ENCODE results near the gene CMSS1. TPM values are rescaled to one million over a fixed set of nuclear protein-coding genes. Genes with fewer than 3 reads are reported as not detected.
A peak's percentile ranks its signal among the peaks of the same experiment; 100 is the strongest.

Gene CMSS1
- total RNA-seq, 2 experiments from 2014 or later, result 34.8 to 37.2 TPM

DNA sequence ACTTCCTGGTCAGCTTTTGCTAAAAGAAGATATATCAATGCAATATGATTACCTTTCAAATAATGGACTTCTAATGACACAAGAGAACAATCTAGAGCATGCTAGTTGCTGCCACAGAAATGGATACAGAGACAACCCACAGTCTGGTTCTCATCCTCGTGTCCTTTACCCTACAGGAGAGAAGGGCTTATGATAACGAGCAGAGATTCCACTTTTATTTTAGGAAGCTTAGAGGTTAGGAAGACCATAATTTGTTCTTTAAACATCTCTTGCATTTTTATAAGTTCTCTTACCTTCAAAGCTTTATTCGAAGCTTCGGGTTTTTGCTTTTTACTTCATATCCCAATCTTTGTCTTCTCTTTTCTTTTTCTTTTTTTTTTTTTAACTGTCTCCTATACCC lies 257.5 kb downstream of the CMSS1 start:
- CTCF ChIA-PET, result interaction anchor here (0.7 to 2.2 kb wide), 5 partner anchors 9 to 411 kb away, joined by 3 to 7 read pairs (median 3); no protein-coding TSS in a partner anchor
- POLR2A ChIA-PET, result no interaction called here
- peaks cover 61% of the 10 kb centered on the region for H3K4me1 Mint-ChIP-seq
- H3K27me3 Mint-ChIP-seq, result no peaks in the 10 kb centered on the region
- peaks cover 28% of the 10 kb centered on the region for H3K36me3 Mint-ChIP-seq (ENCODE audit: low read depth)
- peak overlapping the region; percentile 74 for H3K27ac Mint-ChIP-seq
- no peak for DNase-seq
- no peaks in the 10 kb centered on the region for H3K9me3 Mint-ChIP-seq
- no peak overlapping the region for H3K4me3 Mint-ChIP-seq

GRCh38 chr3:100075851-100076730 lies 258.4 kb downstream of the CMSS1 start:
- peak overlapping the region; percentile 74 for H3K27ac Mint-ChIP-seq
- peak overlapping the region; percentile 31 for H3K4me3 Mint-ChIP-seq
- CTCF ChIA-PET, result interaction anchor here (0.9 to 2.2 kb wide), 5 partner anchors 8 to 178 kb away, joined by 3 to 7 read pairs (median 4); no protein-coding TSS in a partner anchor
- no peaks in the 10 kb centered on the region for H3K27me3 Mint-ChIP-seq
- H3K4me1 Mint-ChIP-seq, result peaks cover 60% of the 10 kb centered on the region
- no peaks in the 10 kb centered on the region for H3K9me3 Mint-ChIP-seq
- POLR2A ChIA-PET, result no interaction called here
- DNase-seq, result no peak
- peaks cover 28% of the 10 kb centered on the region for H3K36me3 Mint-ChIP-seq (ENCODE audit: low read depth)

DNA sequence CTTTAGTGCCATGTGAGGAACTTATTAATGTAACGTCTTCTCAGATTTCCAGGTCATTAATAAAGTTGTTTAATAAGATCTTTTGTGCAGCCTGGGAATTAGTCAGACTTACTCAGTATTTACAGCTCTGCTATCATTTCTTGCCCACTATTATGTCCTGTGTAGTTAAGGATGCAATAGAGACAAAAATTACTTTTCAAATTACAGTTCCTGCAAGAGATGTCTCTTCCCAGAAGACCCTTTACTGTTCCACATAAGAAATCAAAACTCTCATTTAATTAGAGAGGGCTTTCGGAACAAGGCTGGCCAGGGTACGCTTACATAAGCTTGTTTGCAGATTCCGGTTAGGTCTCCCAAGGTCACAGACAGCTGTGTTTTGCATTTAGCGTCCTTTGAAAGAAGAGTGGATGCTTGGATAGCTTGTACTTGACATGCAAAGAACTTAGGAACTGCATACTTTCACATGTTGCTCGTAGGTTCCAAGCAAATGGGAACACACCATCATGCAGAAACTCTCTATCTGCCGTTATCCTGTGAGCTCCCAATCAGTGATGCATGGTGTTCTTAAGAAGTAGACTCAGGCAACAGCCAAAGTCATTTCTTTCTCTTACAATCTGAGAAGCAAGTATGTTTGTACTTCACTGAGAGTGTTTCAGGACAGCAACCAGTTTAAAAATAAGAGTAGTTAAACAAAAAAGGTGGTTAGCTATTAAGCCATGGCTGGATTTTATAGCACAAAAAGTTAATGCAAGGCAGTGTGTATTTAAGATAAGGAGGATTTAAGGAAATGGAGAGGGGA lies 259.3 kb downstream of the CMSS1 start:
- no peak for DNase-seq
- H3K36me3 Mint-ChIP-seq (ENCODE audit: low read depth), result peaks cover 20% of the 10 kb centered on the region
- H3K4me1 Mint-ChIP-seq, result peaks cover 52% of the 10 kb centered on the region
- POLR2A ChIA-PET, result no interaction called here
- no peaks in the 10 kb centered on the region for H3K9me3 Mint-ChIP-seq
- H3K27me3 Mint-ChIP-seq, result no peaks in the 10 kb centered on the region
- CTCF ChIA-PET, result interaction anchor here (0.9 to 2.0 kb wide), 3 partner anchors 8 to 177 kb away, joined by 4 to 5 read pairs (median 4); no protein-coding TSS in a partner anchor
- peak overlapping the region; percentile 74 for H3K27ac Mint-ChIP-seq
- no peak overlapping the region for H3K4me3 Mint-ChIP-seq

DNA sequence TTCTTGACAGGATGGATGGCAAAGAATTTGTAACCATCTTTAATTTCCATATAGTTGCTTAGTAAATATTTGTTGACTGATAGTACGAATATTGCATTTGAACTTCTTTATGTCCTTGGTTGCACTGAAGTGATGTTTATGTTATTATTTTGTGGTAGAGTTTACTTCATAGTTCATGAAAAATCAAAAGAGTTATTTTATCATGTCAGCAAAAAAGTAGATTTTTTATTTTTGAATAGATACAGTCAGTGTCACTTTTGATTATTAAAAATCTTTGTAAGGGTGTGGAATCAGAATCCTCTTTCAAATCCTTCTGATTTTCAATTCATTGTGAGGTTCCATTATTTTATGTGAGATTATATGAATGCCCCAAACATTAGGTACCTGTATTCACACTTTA lies 261.7 kb downstream of the CMSS1 start:
- ChIA-PET POLR2A (no interaction called here), CTCF (interaction anchor here (0.7 to 0.9 kb wide), 2 partner anchors 46 to 51 kb away, joined by 3 read pairs; no protein-coding TSS in a partner anchor)
- DNase-seq, result no peak
- no peaks in the 10 kb centered on the region for H3K9me3 Mint-ChIP-seq
- H3K27me3 Mint-ChIP-seq, result no peaks in the 10 kb centered on the region
- H3K36me3 Mint-ChIP-seq (ENCODE audit: low read depth), result peaks cover 14% of the 10 kb centered on the region
- H3K27ac Mint-ChIP-seq, result no peak overlapping the region
- H3K4me1 Mint-ChIP-seq, result peaks cover 34% of the 10 kb centered on the region
- no peak overlapping the region for H3K4me3 Mint-ChIP-seq

DNA sequence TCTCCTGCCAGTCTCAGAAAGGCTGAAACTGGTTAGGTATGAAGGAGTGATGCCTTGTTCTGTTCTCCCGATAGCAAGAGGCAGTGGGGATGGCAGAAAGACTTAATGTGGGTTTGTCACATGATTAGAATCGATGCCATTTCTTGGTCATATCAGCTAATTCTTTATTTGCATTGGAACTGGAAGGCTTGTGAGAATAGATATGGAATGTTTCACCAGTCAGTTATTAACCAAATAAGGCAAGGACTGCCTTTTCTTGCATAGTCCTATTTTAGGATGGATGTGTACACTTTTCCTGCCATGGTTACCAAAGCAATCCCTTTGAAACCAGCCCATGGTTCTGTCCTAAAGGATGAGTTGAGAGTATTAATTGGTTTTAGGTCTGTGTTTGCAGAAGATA lies 262.9 kb downstream of the CMSS1 start:
- Mint-ChIP-seq H3K4me1 (peaks cover 25% of the 10 kb centered on the region), H3K9me3 (no peaks in the 10 kb centered on the region), H3K27me3 (peaks cover 3% of the 10 kb centered on the region), H3K27ac (no peak overlapping the region), H3K36me3 (ENCODE audit: low read depth) (peaks cover 12% of the 10 kb centered on the region), H3K4me3 (no peak overlapping the region)
- ChIA-PET POLR2A (no interaction called here), CTCF (interaction anchor here (0.6 to 0.9 kb wide), 2 partner anchors 50 to 123 kb away, joined by 3 read pairs; no protein-coding TSS in a partner anchor)
- no peak for DNase-seq

DNA sequence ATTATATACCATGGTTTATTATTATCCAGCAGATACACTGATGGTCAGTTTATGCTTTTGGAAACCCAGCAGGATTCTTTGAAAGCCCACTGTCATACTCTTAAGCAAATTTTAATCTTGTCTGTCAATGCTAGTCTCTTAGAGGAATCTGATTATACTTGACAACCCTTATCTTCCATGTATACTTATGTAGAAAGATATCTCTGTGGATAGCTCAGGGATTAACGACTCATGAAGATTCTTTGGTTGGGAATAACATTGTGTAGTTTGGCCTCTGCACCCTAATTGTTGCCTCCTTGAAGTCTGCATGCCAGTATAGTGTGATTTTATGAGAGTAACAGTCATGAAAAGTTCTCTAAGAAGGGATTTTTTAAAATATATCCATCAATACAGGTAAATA lies 263.6 kb downstream of the CMSS1 start:
- peaks cover 10% of the 10 kb centered on the region for H3K36me3 Mint-ChIP-seq (ENCODE audit: low read depth)

GRCh38 chr3:100081986-100082692 lies 264.5 kb downstream of the CMSS1 start:
- ChIA-PET CTCF (no interaction called here), POLR2A (no interaction called here)

More for the DNA sequence above, 263.6 kb downstream of the CMSS1 start:
- Mint-ChIP-seq H3K27me3 (peaks cover 4% of the 10 kb centered on the region), H3K27ac (no peak overlapping the region), H3K4me3 (no peak overlapping the region), H3K9me3 (no peaks in the 10 kb centered on the region), H3K4me1 (peaks cover 18% of the 10 kb centered on the region)
- POLR2A ChIA-PET, result no interaction called here
- CTCF ChIA-PET, result no interaction called here
- no peak for DNase-seq

DNA sequence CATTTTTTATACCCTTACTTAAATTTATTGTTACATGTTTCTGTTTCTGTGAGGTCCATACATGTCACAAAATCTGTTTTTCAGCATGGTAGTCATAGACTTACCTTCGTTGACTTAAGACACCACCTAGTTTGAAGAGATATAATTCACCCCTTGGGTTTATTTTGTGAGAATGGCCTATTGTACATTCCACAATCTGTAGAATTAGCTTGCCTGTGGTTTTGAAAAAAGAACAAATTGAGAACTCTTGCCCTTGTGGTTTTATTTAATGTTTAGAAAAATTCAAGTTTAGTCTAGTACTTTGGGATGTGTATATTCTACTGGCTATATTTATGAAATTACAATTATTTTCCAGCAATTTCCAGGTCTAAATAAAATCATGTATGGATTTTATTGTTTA lies 265.1 kb downstream of the CMSS1 start:
- ChIA-PET POLR2A (no interaction called here), CTCF (no interaction called here)
- peaks cover 6% of the 10 kb centered on the region for H3K27me3 Mint-ChIP-seq
- no peaks in the 10 kb centered on the region for H3K9me3 Mint-ChIP-seq
- peaks cover 15% of the 10 kb centered on the region for H3K4me1 Mint-ChIP-seq
- no peak overlapping the region for H3K27ac Mint-ChIP-seq
- H3K4me3 Mint-ChIP-seq, result no peak overlapping the region
- H3K36me3 Mint-ChIP-seq (ENCODE audit: low read depth), result peaks cover 12% of the 10 kb centered on the region
- DNase-seq, result no peak

More at GRCh38 chr3:100081986-100082692, 264.5 kb downstream of the CMSS1 start:
- Mint-ChIP-seq H3K27me3 (peaks cover 6% of the 10 kb centered on the region), H3K4me3 (no peak overlapping the region), H3K36me3 (ENCODE audit: low read depth) (peaks cover 11% of the 10 kb centered on the region), H3K9me3 (no peaks in the 10 kb centered on the region), H3K4me1 (peaks cover 16% of the 10 kb centered on the region), H3K27ac (no peak overlapping the region)
- DNase-seq, result no peak

DNA sequence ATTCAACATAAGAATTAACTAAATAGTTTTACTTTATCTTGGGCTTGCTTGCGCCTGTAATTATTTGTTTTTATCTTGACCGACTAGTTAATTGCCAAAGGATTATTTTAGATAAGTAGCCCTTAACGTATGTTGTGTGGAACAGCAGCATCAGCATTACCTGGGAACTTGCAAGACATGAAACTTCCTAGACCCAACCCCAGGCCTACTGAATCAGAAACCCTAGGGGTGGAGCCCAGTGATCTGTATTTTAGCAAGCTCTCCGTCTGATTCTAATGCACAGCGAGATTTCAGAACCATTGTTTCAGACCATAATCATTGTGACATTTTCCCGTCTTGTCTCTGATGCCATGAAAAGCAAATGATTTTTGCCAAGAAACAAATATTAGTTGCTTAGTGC lies 265.5 kb downstream of the CMSS1 start:
- no peak overlapping the region for H3K27ac Mint-ChIP-seq
- ChIA-PET POLR2A (no interaction called here), CTCF (interaction anchor here (1.1 to 1.2 kb wide), 2 partner anchors 8 to 12 kb away, joined by 3 to 4 read pairs; no protein-coding TSS in a partner anchor)
- H3K36me3 Mint-ChIP-seq (ENCODE audit: low read depth), result peaks cover 12% of the 10 kb centered on the region
- no peak for DNase-seq
- H3K4me3 Mint-ChIP-seq, result no peak overlapping the region
- peaks cover 6% of the 10 kb centered on the region for H3K27me3 Mint-ChIP-seq
- peaks cover 17% of the 10 kb centered on the region for H3K4me1 Mint-ChIP-seq
- no peaks in the 10 kb centered on the region for H3K9me3 Mint-ChIP-seq

GRCh38 chr3:100084100-100084806 lies 266.6 kb downstream of the CMSS1 start:
- H3K4me3 Mint-ChIP-seq, result no peak overlapping the region
- H3K9me3 Mint-ChIP-seq, result no peaks in the 10 kb centered on the region
- H3K4me1 Mint-ChIP-seq, result peaks cover 24% of the 10 kb centered on the region
- no peak overlapping the region for H3K27ac Mint-ChIP-seq
- H3K36me3 Mint-ChIP-seq (ENCODE audit: low read depth), result peaks cover 15% of the 10 kb centered on the region
- DNase-seq, result no peak
- POLR2A ChIA-PET, result no interaction called here
- H3K27me3 Mint-ChIP-seq, result peaks cover 6% of the 10 kb centered on the region
- CTCF ChIA-PET, result interaction anchor here (1.0 to 1.3 kb wide), 4 partner anchors 9 to 178 kb away, joined by 3 to 4 read pairs (median 4); no protein-coding TSS in a partner anchor

GRCh38 chr3:100086401-100086800 lies 268.7 kb downstream of the CMSS1 start:
- peaks cover 37% of the 10 kb centered on the region for H3K4me1 Mint-ChIP-seq

DNA sequence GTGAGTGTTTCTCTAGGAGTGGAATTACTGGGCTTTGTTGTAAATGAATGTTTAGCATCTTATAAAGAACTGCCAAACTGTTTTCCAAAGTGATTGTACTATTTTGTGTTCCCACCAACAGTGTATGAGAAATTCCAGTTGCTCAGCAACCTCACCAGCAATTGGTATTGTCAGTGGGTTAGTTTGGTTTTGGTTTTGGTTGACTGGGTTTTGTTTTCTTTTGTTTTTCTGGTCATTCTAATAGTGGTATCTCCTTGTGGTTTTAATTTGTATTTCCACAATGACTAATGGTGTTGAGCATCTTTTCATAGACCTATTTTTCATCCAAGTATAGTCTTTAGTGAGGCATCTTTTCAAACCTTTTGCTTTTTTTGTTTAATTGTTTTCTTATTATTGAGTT lies 269.5 kb downstream of the CMSS1 start:
- Mint-ChIP-seq H3K27ac (no peak overlapping the region), H3K9me3 (no peaks in the 10 kb centered on the region), H3K36me3 (ENCODE audit: low read depth) (peaks cover 16% of the 10 kb centered on the region), H3K4me3 (no peak overlapping the region), H3K4me1 (peaks cover 37% of the 10 kb centered on the region), H3K27me3 (peaks cover 6% of the 10 kb centered on the region)
- DNase-seq, result peak; percentile 13
- ChIA-PET POLR2A (no interaction called here), CTCF (no interaction called here)

More at GRCh38 chr3:100086401-100086800, 268.7 kb downstream of the CMSS1 start:
- CTCF ChIA-PET, result no interaction called here
- Mint-ChIP-seq H3K4me3 (no peak overlapping the region), H3K27ac (no peak overlapping the region), H3K36me3 (ENCODE audit: low read depth) (peaks cover 16% of the 10 kb centered on the region), H3K9me3 (no peaks in the 10 kb centered on the region), H3K27me3 (peaks cover 6% of the 10 kb centered on the region)
- POLR2A ChIA-PET, result no interaction called here
- no peak for DNase-seq

All from activated CD4-positive, alpha-beta T cell treated with anti-CD3 and anti-CD28 coated beads, Interleukin-2, amount 10 ng/mL, durations not matched to agents 7 days and 5 days (primary cell).